Transverse colon (tissue), 4 donors: ENCODE results near the gene NR3C2. TPM values are rescaled to one million over a fixed set of nuclear protein-coding genes. Genes with fewer than 3 reads are reported as not detected.

Experiments
- DNase-seq: peaks from one replicate; pipeline ENCODE4 v3.0.0-alpha.2; 2019
- H3K27ac ChIP-seq, 4 donors: fragments of 200-600 bp; sonication (generic); 2 replicates each; pipeline ENCODE4 v1.5.1; 2016 to 2018; ENCODE audit warnings: inconsistent platforms in 4 of 4
- H3K27me3 ChIP-seq: fragments of 200-600 bp; sonication (generic); 2 replicates; pipeline ENCODE4 v1.5.1; 2017; ENCODE audit warnings: inconsistent platforms
- H3K36me3 ChIP-seq, 4 donors: fragments of 200-600 bp; sonication (generic); 2 replicates each; pipeline ENCODE4 v1.5.1; 2017 to 2019; ENCODE audit warnings: inconsistent platforms in 4 of 4
- H3K4me1 ChIP-seq, 4 donors: fragments of 200-600 bp; sonication (generic); 2 replicates each; pipeline ENCODE4 v1.5.1; 2017 to 2020; ENCODE audit warnings: inconsistent platforms in 4 of 4
- H3K4me3 ChIP-seq, 4 donors: fragments of 200-600 bp; sonication (generic); 1 replicate in 1 of 4; 2 replicates in 3 of 4; pipeline versions ENCODE4 v1.5.1 to v1.6.1; 2017 to 2019; ENCODE audit warnings: inconsistent platforms in 4 of 4
- H3K9me3 ChIP-seq, 2 donors: fragments of 200-600 bp; sonication (generic); 2 replicates each; pipeline ENCODE4 v1.5.1; 2017 to 2019; ENCODE audit warnings: inconsistent platforms in 2 of 2
- EP300 ChIP-seq: sonication (generic); formaldehyde crosslinking; IDR thresholded peaks from one replicate; pipeline ENCODE4 v1.6.1; 2017; ENCODE audit warnings: antibody characterized with exemption, low read depth
- POLR2A ChIP-seq: fragments of 450-650 bp; IDR thresholded peaks from one replicate; pipeline ENCODE4 v1.6.1; 2016; ENCODE audit warnings: antibody characterized with exemption, mild to moderate bottlenecking, moderate library complexity
- POLR2AphosphoS5 ChIP-seq, 3 donors: sonication (generic); formaldehyde crosslinking; IDR thresholded peaks; one replicate each; pipeline ENCODE4 v1.6.1; 2016; ENCODE audit warnings: antibody characterized with exemption in 3 of 3
- WGBS, 2 donors: methylation state at CpG; one replicate each; pipeline ENCODE4 v1.1.5; 2018; ENCODE audit warnings: low coverage in 1 of 2; 5-methylcytosine and 5-hydroxymethylcytosine counted together
- in situ Hi-C, 4 donors: fragments of 200-750 bp; cut with MboI; loops; one replicate each; pipeline versions ENCODE4 v1.15.0 to v1.15.1; 2017; ENCODE audit warnings: low sequenced_read_pairs in 3 of 4, low pct_ligation_motif_present in 1 of 4, low pct_unique_long_range_greater_than_20kb in 1 of 4
- intact Hi-C: fragments of 100-400 bp; cut with DNase I; formaldehyde crosslinking; loops from one replicate; pipeline ENCODE4 v1.15.1; 2023; ENCODE audit warnings: low total_unique reads
- total RNA-seq, 4 donors: library from RNA; depleted of rRNA; stranded (reverse); fragments of >200 nt; gene quantifications; one replicate each; pipeline ENCODE4 v1.1.0, GENCODE V29; 2016
- TF ChIP-seq, protein P1 (sequence below), 5 experiments: fragments of 200-600 bp in 3 of 5; fragments of 450-650 bp in 2 of 5; sonication (generic) in 3 of 5; IDR thresholded peaks; 1 replicate in 2 of 5; 2 replicates in 3 of 5; pipeline ENCODE4 v1.5.1; 2016 to 2017; ENCODE audit warnings: antibody characterized with exemption in 5 of 5, inconsistent platforms in 3 of 5, mild to moderate bottlenecking in 2 of 5, moderate library complexity in 1 of 5

Gene NR3C2
- total RNA-seq, 4 donors from 2014 or later = 55.5 to 147 (median 125) TPM

DNA sequence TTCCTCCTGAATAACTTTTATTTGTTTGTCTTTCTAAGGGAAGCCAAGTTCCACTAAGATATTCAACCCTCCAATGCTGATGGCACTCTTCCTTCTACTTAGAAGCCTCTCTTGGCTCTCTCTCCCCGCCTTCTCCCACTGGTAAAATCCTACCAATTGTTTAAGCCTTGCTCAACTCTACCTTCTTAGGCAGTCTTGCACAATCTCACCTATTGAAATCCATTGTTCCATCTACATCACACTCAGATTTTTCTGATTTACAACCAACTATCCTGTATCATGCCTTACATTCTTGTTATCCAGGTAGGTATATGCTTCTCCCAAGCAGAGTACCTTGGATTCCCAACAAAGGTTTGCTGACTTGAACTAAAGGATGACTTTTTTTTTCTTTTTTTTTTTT is 69.1 kb downstream of the NR3C2 start:
- Histone ChIP-seq H3K27ac (no peak overlapping the region), H3K4me3 (no peak overlapping the region), H3K27me3 (no peaks in the 10 kb centered on the region), H3K36me3 (no peaks in the 10 kb centered on the region), H3K4me1 (peaks cover 6 to 31% (median 11%) of the 10 kb centered on the region in 4 donors), H3K9me3 (no peaks in the 10 kb centered on the region)
- TF ChIP-seq POLR2AphosphoS5 (IDR thresholded peaks at IDR 0.05) (no peak), POLR2A (no peak), EP300 (no peak)
- TF ChIP-seq, protein P1, sequence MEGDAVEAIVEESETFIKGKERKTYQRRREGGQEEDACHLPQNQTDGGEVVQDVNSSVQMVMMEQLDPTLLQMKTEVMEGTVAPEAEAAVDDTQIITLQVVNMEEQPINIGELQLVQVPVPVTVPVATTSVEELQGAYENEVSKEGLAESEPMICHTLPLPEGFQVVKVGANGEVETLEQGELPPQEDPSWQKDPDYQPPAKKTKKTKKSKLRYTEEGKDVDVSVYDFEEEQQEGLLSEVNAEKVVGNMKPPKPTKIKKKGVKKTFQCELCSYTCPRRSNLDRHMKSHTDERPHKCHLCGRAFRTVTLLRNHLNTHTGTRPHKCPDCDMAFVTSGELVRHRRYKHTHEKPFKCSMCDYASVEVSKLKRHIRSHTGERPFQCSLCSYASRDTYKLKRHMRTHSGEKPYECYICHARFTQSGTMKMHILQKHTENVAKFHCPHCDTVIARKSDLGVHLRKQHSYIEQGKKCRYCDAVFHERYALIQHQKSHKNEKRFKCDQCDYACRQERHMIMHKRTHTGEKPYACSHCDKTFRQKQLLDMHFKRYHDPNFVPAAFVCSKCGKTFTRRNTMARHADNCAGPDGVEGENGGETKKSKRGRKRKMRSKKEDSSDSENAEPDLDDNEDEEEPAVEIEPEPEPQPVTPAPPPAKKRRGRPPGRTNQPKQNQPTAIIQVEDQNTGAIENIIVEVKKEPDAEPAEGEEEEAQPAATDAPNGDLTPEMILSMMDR (IDR thresholded peaks at IDR 0.05) = no peak
- no peak for DNase-seq
- in situ Hi-C loops (no loop called here), intact Hi-C loops (no loop called here)
- WGBS, 2 donors = 54 to 82% methylated on average over 1 of the region's 1 CpG

DNA sequence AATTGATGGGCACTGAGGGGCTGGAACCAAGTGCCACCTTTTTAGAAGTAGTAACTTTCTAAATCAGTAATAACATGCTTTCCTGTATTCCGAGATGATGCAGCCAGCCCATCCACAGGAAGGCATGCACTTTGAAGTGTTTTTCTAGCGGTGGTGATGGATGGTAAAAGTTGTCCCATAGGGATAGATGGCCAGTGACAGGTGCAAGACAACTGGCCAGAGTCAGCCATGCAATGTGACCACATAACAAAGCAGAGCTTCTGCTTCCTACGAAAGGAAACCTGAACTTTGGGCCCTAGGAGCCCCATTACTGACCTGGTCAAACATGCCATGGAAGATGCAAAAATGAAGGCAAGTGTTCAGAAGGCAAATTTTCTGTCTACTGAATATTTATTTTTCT is 72.3 kb downstream of the NR3C2 start:
- in situ Hi-C loops = no loop called here
- 82% methylated on average over 3 of the region's 3 CpGs; no CpG with 5 or more reads in 1 of the 2 donors for WGBS, 2 donors

DNA sequence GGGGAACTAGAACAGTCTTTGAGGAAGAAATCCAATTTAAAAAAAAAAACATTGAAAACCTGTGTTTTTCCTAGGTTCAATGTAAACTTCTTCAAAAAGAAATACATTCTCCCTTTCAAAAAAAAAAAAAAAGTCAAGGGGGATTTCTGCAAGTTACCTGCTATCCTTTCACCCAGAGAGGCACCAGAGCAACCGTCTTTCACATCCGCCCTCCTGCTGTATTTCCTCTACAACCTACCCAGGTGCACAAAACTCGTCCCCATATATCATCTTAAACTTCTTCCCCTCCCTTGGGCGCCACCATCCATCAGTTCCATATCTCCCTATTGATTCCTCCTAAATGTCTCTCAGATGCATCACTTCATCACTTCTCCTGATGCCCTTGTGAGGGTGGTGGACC is 74.5 kb downstream of the NR3C2 start:
- TF ChIP-seq EP300 = no peak
- no peak for TF ChIP-seq POLR2A
- TF ChIP-seq, protein P1 (IDR thresholded peaks at IDR 0.05) = no peak
- TF ChIP-seq POLR2AphosphoS5 (IDR thresholded peaks at IDR 0.05) = no peak
- in situ Hi-C loops (no loop called here), intact Hi-C loops (no loop called here)

More for the DNA sequence above, 72.3 kb downstream of the NR3C2 start:
- H3K4me3 ChIP-seq = no peak overlapping the region
- H3K27me3 ChIP-seq = no peaks in the 10 kb centered on the region
- H3K27ac ChIP-seq = no peak overlapping the region
- intact Hi-C loops = no loop called here
- peaks cover 0 to 11% (median 0%) of the 10 kb centered on the region in 4 donors for H3K4me1 ChIP-seq
- no peaks in the 10 kb centered on the region for H3K9me3 ChIP-seq
- TF ChIP-seq, protein P1 (IDR thresholded peaks at IDR 0.05) = no peak
- TF ChIP-seq EP300 = no peak
- no peak for TF ChIP-seq POLR2AphosphoS5 (IDR thresholded peaks at IDR 0.05)
- no peaks in the 10 kb centered on the region for H3K36me3 ChIP-seq
- no peak for DNase-seq

GRCh38 chr4:148366251-148366650 is 76.0 kb downstream of the NR3C2 start:
- in situ Hi-C loops (no loop called here), intact Hi-C loops (no loop called here)
- Histone ChIP-seq H3K4me1 (peaks cover 0 to 5% (median 2%) of the 10 kb centered on the region in 4 donors), H3K27me3 (no peaks in the 10 kb centered on the region), H3K36me3 (no peaks in the 10 kb centered on the region), H3K4me3 (no peak overlapping the region), H3K9me3 (no peaks in the 10 kb centered on the region), H3K27ac (no peak overlapping the region)
- TF ChIP-seq POLR2AphosphoS5 (IDR thresholded peaks at IDR 0.05) (no peak), EP300 (no peak), POLR2A (no peak)
- TF ChIP-seq, protein P1 (IDR thresholded peaks at IDR 0.05) = no peak
- no peak for DNase-seq

More for the DNA sequence above, 74.5 kb downstream of the NR3C2 start:
- Histone ChIP-seq H3K4me1 (peaks cover 0 to 5% (median 0%) of the 10 kb centered on the region in 4 donors), H3K27me3 (no peaks in the 10 kb centered on the region), H3K36me3 (no peaks in the 10 kb centered on the region), H3K4me3 (no peak overlapping the region), H3K27ac (no peak overlapping the region), H3K9me3 (no peaks in the 10 kb centered on the region)
- no peak for DNase-seq
- WGBS, 2 donors = 90% methylated on average over 4 of the region's 4 CpGs; no CpG with 5 or more reads in 1 of the 2 donors
